Measurements from ENCODE around the gene MYO7B. TPM values are rescaled to one million over a fixed set of nuclear protein-coding genes. Genes with fewer than 3 reads are reported as not detected.

Gene MYO7B
- polyA plus RNA-seq, 4 donors = 17.7 to 24.7 (median 19.4) TPM

DNA sequence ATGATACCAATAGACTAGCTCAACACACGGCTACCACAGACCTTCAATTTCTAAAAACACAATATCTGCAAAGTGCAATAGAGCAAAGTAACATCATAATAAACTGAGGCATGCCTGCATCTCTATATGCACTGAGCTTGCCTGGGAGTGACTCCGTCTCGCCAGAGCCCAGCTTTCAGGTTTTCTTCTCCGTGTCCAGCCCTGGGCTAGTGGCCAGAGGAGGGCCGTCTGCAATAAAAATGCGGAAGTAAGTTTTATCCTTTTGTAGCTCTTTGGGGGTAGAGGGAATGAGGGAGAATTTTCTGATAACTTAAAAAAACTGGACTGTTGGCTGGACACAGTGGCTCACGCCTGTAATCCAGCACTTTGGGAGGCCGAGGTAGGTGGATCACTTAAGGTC lies 69.5 kb downstream of the MYO7B start:
- no peak for DNase-seq (ENCODE audit: low read depth in 4 of 4, low spot score in 3 of 4)

DNA sequence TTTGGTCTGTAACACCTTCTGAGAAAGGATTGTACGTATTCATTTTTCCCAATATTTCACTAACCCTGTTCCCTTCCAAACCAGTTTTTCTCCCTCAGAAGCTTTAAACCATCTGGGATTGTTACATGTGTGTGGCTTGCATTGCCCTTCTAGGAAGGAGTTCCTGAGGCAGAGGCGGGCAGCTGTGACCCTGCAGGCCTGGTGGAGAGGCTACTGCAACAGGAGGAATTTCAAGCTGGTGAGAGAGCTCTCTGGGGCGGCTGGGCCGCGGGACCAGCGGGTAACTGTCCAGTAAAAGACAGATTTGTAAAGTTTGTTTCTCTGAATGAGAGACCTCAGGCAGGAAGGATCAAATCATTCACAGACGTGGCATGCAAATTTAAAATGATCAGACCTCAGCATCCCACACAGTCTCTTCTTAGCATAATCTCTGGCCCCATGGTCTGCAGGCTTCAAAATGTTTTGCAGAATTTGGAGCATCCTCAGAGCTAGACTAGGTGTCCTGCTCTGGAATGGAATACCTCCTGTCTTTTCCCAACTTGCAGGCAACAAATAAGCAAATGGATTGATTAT lies 70.3 kb downstream of the MYO7B start:
- no peak for DNase-seq (ENCODE audit: low read depth in 4 of 4, low spot score in 3 of 4)

DNA sequence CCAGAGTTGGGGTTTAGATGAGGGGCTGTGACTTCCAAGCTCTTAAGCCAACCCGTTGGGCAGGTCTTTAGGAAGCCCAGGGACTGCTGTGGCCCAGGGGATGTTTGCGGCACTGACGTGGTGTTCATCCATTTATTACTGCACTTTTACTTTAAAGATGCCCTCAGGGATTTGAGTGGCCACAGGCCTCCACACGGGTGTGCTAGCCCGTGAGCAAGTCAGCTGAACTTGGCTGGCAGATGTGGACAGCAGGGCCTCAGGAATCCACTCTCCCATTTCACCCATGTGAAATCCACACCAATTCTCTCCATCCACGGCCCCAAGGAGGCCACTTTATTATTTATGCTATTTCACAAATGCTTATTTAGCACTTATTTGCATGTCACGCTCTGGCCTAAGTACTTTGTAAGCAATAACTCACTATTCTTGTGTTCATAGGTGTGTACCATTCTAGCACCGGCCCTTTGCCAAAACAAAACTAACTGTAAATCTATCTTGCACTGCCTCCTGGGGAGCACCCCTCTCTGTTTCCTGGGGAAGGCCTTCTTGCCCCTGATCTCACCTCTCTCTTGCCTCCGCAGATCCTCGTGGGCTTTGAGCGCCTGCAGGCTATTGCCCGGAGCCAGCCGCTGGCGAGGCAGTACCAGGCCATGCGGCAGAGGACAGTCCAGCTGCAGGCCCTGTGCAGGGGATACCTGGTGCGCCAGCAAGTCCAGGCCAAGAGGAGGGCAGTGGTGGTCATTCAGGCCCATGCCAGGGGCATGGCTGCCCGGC lies 71.3 kb downstream of the MYO7B start:
- no peak for DNase-seq (ENCODE audit: low read depth in 4 of 4, low spot score in 3 of 4)

DNA sequence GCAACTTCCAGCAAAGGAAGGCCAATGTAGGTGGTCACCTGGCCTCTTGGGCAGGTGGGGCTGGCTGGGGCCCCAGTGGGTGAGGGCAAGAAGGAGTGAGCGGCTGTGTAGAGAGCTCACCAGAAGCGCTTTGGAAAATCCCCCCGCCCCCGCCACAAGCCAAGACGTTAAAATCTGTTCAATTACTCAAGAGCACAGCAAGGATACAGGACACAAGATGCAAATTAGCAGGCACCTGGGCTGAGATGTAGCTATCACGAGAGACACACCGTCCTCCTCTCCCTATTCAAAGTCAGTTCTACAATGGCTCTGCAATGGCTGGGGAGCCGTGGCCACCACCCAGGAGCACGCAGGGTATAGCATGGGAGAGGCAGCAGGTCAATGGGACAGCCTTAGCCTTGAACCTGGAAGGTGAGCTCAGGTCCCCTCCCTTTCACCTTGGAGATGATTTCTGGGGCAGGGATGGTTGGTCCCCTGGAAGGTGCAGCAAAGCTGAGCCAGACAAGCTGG lies 72.0 kb downstream of the MYO7B start:
- DNase-seq (ENCODE audit: low read depth in 4 of 4, low spot score in 3 of 4) = no peak

DNA sequence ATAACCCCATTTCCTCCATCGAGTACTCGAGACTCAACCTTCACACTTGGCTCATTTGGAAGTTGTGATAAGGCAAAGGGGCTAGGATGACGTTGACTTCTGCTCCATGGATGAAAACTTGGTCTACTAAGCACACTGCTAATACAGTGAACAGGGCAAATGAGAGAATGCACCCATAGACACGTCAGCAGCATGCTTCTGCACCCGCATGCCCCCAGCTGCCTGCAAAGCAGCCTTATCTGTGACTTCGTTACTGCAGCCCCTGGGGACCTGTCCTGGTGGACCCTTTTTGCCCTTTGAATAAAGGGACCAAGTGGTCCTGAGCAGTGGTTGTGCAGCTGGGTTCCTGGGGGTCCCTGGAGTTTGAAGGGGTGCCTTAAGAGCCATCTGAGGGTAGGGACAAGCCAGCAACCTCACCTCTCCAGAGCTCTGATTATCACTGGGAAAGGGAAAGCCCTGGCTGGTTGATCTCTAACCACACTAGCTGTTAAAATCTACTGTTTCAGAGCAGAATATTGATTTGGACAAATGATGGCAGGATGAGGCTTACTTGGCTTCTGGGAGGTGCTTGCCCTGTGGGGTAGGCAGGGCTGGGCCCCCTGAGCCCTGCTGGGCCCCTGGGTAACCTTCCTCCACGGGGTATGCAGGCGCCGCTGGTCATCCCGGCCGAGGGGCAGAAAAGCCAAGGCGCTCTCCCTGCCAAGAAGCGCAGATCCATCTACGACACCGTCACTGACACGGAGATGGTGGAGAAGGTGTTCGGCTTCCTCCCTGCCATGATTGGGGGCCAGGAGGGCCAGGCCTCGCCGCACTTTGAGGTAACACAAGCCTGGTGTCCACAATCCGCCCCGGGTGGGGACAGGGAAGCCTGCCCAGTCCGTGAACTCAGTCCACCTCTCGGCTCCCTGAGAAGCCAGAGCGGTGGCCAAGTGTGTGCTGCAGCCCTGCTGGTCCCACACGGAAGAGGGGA lies 72.9 kb downstream of the MYO7B start:
- DNase-seq (ENCODE audit: low read depth in 4 of 4, low spot score in 3 of 4) = no peak

- DNase-seq (ENCODE audit: low read depth in 4 of 4, low spot score in 3 of 4) = no peak
Measured at GRCh38 chr2:127609031-127609751, 73.7 kb downstream of the MYO7B start.

- DNase-seq (ENCODE audit: low read depth in 4 of 4, low spot score in 3 of 4) = no peak
Measured at GRCh38 chr2:127609818-127610217, 74.3 kb downstream of the MYO7B start.

GRCh38 chr2:127610561-127610960 lies 75.1 kb downstream of the MYO7B start:
- DNase-seq (ENCODE audit: low read depth in 4 of 4, low spot score in 3 of 4) = no peak

GRCh38 chr2:127611076-127611925 lies 75.8 kb downstream of the MYO7B start:
- DNase-seq (ENCODE audit: low read depth in 4 of 4, low spot score in 3 of 4) = no peak

DNA sequence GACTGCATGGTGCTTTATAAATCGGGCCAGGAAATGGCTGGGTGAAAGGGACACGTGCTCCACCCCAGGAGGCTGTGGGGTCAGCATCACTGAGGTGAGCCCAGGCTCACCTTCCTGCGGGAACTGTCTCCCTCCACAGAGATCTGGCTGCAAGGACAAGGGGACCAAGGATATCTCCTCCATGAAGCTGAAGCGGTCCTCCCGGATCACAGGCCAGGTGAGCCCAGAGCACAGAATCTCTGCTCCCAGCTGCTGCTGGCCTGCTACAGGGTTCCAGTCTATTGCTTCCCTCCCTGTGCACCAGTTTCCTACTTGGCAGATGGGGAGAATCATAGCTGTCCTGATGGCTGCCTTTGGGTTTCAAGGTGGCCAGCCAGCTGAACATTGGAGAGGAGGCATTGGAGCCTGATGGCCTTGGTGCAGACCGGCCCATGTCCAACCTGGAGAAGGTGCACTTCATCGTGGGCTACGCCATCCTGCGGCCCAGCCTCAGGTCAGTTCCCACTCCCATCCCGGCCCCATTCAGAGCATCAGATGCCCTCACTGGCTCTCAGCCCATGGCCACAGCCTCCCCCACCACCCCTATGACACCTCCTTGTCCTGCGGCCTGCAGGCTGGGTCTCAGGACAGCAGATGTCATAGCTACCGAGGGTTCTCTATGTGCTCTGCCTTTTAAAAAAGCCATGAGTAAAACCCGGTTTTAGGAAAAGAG lies 76.8 kb downstream of the MYO7B start:
- no peak for DNase-seq (ENCODE audit: low read depth in 4 of 4, low spot score in 3 of 4)

- no peak for DNase-seq (ENCODE audit: low read depth in 4 of 4, low spot score in 3 of 4)
Measured at GRCh38 chr2:127614246-127614645, 78.8 kb downstream of the MYO7B start.

DNA sequence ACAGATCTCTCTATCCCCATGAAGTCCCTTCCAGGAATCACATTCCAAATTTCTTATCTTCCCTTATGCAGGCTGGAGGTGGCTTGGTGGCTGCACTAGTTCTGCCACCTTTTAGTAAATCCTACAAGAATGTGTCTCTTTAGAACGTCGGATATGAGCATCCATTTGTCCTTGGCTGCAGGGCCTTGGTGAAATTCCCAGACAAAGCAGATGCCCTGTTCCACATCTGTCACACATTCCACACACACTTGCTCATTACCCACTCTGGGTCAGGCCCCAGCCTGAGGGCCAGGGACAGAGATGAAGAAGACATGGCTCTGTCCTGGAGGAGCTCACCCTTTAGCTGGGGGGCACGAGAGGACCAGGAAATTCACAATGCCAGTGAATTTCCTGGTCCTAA lies 79.2 kb downstream of the MYO7B start:
- no peak for DNase-seq (ENCODE audit: low read depth in 4 of 4, low spot score in 3 of 4)

- no peak for DNase-seq (ENCODE audit: low read depth in 4 of 4, low spot score in 3 of 4)
Measured at GRCh38 chr2:127615511-127616166, 80.2 kb downstream of the MYO7B start.

DNA sequence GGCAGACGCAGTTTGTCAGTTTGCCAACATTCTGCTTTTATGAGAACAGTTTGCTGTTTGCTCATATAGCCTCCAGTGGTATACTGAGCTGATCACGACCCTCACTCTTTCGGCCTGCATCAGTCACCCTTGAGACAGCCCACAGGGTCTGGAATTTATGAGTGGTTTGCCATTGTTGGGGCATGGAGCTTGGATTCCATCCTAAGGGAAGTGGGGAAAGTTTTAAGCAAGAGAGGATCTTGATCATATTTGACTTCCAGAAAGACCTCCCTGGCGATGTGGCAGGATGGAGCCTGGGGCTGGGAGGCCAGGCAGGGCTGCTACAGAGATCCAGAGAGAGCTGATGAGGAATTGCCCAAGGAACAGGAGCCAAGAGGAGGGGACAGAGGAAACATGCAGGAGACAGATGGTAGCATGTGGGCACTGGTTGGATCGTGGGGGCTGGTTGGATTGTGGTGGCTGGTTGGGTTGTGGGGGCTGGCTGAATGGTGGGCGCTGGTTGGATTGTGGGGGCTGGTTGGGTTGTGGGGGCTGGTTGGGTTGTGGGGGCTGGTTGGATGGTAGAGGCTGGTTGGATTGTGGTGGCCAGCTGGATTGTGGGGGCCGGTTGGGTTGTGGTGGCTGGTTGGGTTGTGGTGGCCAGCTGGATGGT lies 83.2 kb downstream of the MYO7B start:
- DNase-seq (ENCODE audit: low read depth in 4 of 4, low spot score in 3 of 4) = no peak

DNA sequence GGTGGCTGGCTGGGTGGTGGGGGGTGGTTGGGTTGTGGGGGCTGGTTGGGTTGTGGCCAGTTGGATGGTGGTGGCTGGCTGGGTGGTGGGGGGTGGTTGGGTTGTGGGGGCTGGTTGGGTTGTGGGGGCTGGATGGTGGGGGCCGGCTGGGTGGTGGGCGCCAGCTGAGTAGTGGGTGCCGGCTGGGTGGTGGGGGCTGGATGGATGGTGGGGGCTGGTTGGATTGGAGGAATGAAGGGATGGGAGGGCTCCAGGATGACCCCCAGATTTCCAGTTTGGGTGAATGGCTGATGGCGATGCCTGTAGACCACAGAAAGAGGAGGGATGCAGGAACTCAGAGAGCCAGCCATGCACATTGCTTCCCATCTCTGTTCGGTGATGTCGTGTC lies 83.7 kb downstream of the MYO7B start:
- DNase-seq (ENCODE audit: low read depth in 4 of 4, low spot score in 3 of 4) = no peak

DNA sequence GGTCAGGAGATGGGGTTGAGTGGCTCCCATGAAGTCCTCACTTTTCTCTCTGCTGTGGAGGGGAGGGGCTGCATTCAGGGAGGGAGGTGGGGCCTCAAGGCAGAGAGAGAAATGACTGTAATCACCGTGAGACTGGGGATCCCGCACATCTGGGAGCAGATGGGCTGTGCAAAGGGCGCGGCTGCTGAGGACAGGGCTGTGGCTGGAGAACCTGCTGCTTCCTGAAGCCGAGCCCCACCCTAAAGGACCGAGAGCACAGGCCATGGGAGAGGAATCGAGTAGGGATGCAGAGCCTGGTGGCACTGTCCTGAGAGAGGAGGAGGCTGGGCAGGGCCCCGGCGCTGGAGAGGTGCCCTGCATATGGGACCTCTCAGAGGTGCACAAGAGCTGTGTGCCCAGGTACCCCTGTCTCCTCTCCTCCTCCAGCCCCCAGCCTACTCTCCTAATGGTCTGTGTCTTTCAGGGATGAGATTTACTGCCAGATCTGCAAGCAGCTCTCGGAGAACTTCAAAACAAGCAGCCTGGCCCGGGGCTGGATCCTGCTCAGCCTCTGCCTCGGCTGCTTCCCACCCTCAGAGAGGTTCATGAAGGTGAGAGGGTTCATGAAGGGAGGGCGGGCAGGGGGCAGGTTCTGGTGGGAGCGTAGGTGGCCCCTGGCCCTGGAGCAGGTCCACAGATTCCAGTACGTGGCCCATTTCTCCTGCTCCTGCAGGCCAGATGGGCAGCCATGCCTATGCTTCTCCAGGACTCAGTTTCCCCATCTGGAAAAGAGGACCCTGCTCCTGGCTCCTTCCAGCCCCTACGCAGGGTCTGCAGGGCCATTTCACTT lies 84.6 kb downstream of the MYO7B start:
- no peak for DNase-seq (ENCODE audit: low read depth in 4 of 4, low spot score in 3 of 4)

DNA sequence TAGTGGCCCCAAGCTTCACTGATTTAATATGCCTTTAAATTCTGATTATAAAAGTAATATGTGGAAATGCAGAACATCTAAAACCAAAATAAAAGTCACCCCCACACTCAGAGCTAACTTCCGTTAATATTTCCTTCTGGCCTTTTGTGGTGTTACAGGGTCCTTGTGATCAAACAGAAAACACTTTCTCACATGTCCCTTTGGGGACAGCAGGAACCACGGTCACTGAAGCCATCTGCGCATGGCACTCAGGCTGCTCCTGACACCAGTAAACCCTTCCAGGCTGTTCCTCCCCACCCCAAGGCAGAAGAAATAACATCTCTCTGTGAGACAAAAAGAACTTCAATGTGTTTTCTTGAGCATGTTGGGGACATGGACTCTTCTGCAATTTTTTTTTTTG lies 85.4 kb downstream of the MYO7B start:
- no peak for DNase-seq (ENCODE audit: low read depth in 4 of 4, low spot score in 3 of 4)

Data from right renal pelvis (tissue), 4 donors.